Glomerular visceral epithelial cell (primary cell): ENCODE measurements around the gene SPDYE4.

Experiments
- DNase-seq: peaks from one replicate; pipeline ENCODE4 v3.0.0-alpha.2; 2016; ENCODE audit errors: extremely low spot score

The SPDYE4 gene

GRCh38 chr17:8785547-8786413 lies 27.4 kb upstream of the SPDYE4 start:
- peak; percentile 54 for DNase-seq

- DNase-seq = no peak
These were observed 23.8 kb upstream of the SPDYE4 start for GRCh38 chr17:8782176-8782575.

GRCh38 chr17:8781776-8782175 lies 23.4 kb upstream of the SPDYE4 start:
- DNase-seq = no peak

- DNase-seq = no peak
These were observed 18.5 kb upstream of the SPDYE4 start for GRCh38 chr17:8776881-8777280.

GRCh38 chr17:8776248-8776647 lies 17.9 kb upstream of the SPDYE4 start:
- DNase-seq = no peak

- DNase-seq = no peak
These were observed 8.4 kb upstream of the SPDYE4 start for GRCh38 chr17:8766731-8767130.

GRCh38 chr17:8762012-8762411 lies 3.7 kb upstream of the SPDYE4 start:
- DNase-seq = no peak

- no peak for DNase-seq
These were observed 1.2 kb downstream of the SPDYE4 start for GRCh38 chr17:8757189-8757588.

- no peak for DNase-seq
These were observed 2.6 kb downstream of the SPDYE4 start for GRCh38 chr17:8755590-8756255.

- DNase-seq = no peak
These were observed 3.5 kb downstream of the SPDYE4 start for GRCh38 chr17:8754890-8755289.

- no peak for DNase-seq
These were observed 4.3 kb downstream of the SPDYE4 start for GRCh38 chr17:8753976-8754440.

- no peak for DNase-seq
These were observed 5.0 kb downstream of the SPDYE4 start for GRCh38 chr17:8753136-8753975.

GRCh38 chr17:8749616-8750015 lies 8.7 kb downstream of the SPDYE4 start:
- DNase-seq = no peak

GRCh38 chr17:8747742-8748141 lies 10.6 kb downstream of the SPDYE4 start:
- DNase-seq = no peak

- DNase-seq = no peak
These were observed 11.7 kb downstream of the SPDYE4 start for GRCh38 chr17:8746501-8747236.

GRCh38 chr17:8745586-8746500 lies 12.5 kb downstream of the SPDYE4 start:
- peak; percentile 50 for DNase-seq

- no peak for DNase-seq
These were observed 14.1 kb downstream of the SPDYE4 start for GRCh38 chr17:8744086-8744785.

- no peak for DNase-seq
These were observed 15.5 kb downstream of the SPDYE4 start for GRCh38 chr17:8742819-8743218.

GRCh38 chr17:8742274-8742673 lies 16.1 kb downstream of the SPDYE4 start:
- DNase-seq = no peak

- no peak for DNase-seq
These were observed 16.6 kb downstream of the SPDYE4 start for GRCh38 chr17:8741771-8742170.
